K562 (cell line): ENCODE measurements around the gene CHST12. TPM values are rescaled to one million over a fixed set of nuclear protein-coding genes. Genes with fewer than 3 reads are reported as not detected.
A peak's percentile ranks its signal among the peaks of the same experiment; 100 is the strongest.

Experiments used
- ATAC-seq: fragments of 200-7000 bp; cut with Tn5 transposase; 3 replicates; pipeline ENCODE4 v1.9.1; 2020; ENCODE audit warnings: moderate library complexity
- BruUV-seq: library from RNA; stranded (reverse); fragments of 400-500 nt; replicated peaks from 2 replicates; lab custom pipeline; 2021; lab: Mats Ljungman, UMichigan
- CTCF ChIA-PET: fragments of 300-600 bp; formaldehyde crosslinking; extraction: SDS; loops from one replicate; lab custom pipeline; 2021; ENCODE audit warnings: low intra/inter-chr PET ratio; lab: Yijun Ruan, JAX
- POLR2A ChIA-PET: fragments of 300-600, 350-650 bp; sonication (Branson Sonifier 250); formaldehyde crosslinking; extraction: SDS; loops from one replicate; lab custom pipeline; 2021; ENCODE audit warnings: antibody characterized with exemption, inconsistent platforms; lab: Yijun Ruan, JAX
- DNase-seq, 4 experiments: peaks; one replicate each; pipeline versions ENCODE4 v3.0.0 to v3.0.0-alpha.2; 2011 to 2018; ENCODE audit warnings: low spot score in 3 of 4, mixed read lengths in 3 of 4; ENCODE audit errors: extremely low read depth in 1 of 4
- FAIRE-seq: peaks from 2 replicates; lab custom pipeline; 2011; peaks lifted over from hg19 to GRCh38; lab: Jason Lieb, UNC
- H2AFZ ChIP-seq: 2 replicates; pipeline ENCODE4 v1.6.0; 2011; ENCODE audit warnings: low read depth, low read length, control low read depth, inconsistent platforms
- H3K27ac ChIP-seq: fragments of 200-600 bp; 3 replicates; pipeline ENCODE4 v1.8.0; 2011; ENCODE audit warnings: low read depth, mild to moderate bottlenecking, control low read depth, inconsistent platforms, low read length, moderate library complexity, mixed read lengths; ENCODE audit errors: extremely low read depth
- H3K27me3 ChIP-seq, 2 experiments: fragments of 300-600 bp in 1 of 2; 2 replicates in 1 of 2; 3 replicates in 1 of 2; pipeline versions ENCODE4 v1.6.0 to v1.8.0; 2011; ENCODE audit warnings: inconsistent platforms in 2 of 2, low read length in 2 of 2, mild to moderate bottlenecking in 1 of 2, mixed read lengths in 1 of 2, moderate library complexity in 1 of 2; ENCODE audit not compliant: control insufficient read depth in 2 of 2, insufficient read depth in 2 of 2
- H3K36me3 ChIP-seq: fragments of 300-600 bp; 3 replicates; pipeline ENCODE4 v1.8.0; 2011; ENCODE audit warnings: mild to moderate bottlenecking, low read length, inconsistent platforms; ENCODE audit not compliant: control insufficient read depth, insufficient read depth
- H3K4me1 ChIP-seq, 2 experiments: fragments of 200-600 bp in 1 of 2; replicated peaks in 1 of 2; 2 replicates in 1 of 2; 3 replicates in 1 of 2; pipeline versions ENCODE4 v1.5.1 to v1.8.0; 2011; ENCODE audit warnings: inconsistent platforms in 2 of 2, low read length in 2 of 2, mild to moderate bottlenecking in 1 of 2, mixed read lengths in 1 of 2, moderate library complexity in 1 of 2; ENCODE audit not compliant: control insufficient read depth in 2 of 2, insufficient read depth in 2 of 2
- H3K4me2 ChIP-seq: 2 replicates; pipeline ENCODE4 v1.6.1; 2011; ENCODE audit warnings: low read length, control low read depth, inconsistent platforms, mixed read lengths; ENCODE audit not compliant: insufficient read depth
- H3K4me3 ChIP-seq: fragments of 200-600 bp; sonication (generic), shearing (Covaris generic); 2 replicates; pipeline ENCODE4 v1.5.1; 2016; ENCODE audit warnings: control low read depth, inconsistent platforms
- H3K79me2 ChIP-seq: fragments of 200-600 bp; 3 replicates; pipeline ENCODE4 v1.8.0; 2011; ENCODE audit warnings: low read length, inconsistent platforms; ENCODE audit not compliant: control insufficient read depth, insufficient read depth
- H3K9ac ChIP-seq, 2 experiments: 2 replicates each; pipeline versions ENCODE4 v1.6.0 to v1.6.1; 2011; ENCODE audit warnings: low read depth in 2 of 2, low read length in 2 of 2, control low read depth in 1 of 2, inconsistent platforms in 1 of 2, mild to moderate bottlenecking in 1 of 2, mixed read lengths in 1 of 2; ENCODE audit not compliant: insufficient read depth in 1 of 2
- H3K9me1 ChIP-seq: one replicate; pipeline ENCODE4 v1.6.0; 2011; ENCODE audit warnings: inconsistent platforms, mild to moderate bottlenecking, low read length, moderate library complexity; ENCODE audit not compliant: control insufficient read depth, insufficient read depth
- H3K9me3 ChIP-seq: replicated peaks from 2 replicates; pipeline ENCODE4 v1.5.1; 2011; ENCODE audit warnings: low read depth, low read length, inconsistent platforms; ENCODE audit not compliant: control insufficient read depth, insufficient read depth
- H4K20me1 ChIP-seq: replicated peaks from 2 replicates; pipeline ENCODE4 v1.6.1; 2011; ENCODE audit warnings: low read length, inconsistent platforms, mixed read lengths; ENCODE audit not compliant: control insufficient read depth, insufficient read depth
- E2F3 ChIP-seq: fragments of 250-450 bp; sonication (Bioruptor Pico); IDR thresholded peaks from 2 replicates; pipeline ENCODE4 v1.4.0; 2020; ENCODE audit warnings: mild to moderate bottlenecking
- STAT5A ChIP-seq: IDR thresholded peaks from 2 replicates; pipeline ENCODE4 v1.6.1; 2012; ENCODE audit warnings: low read length, inconsistent platforms, borderline replicate concordance
- WGBS: fragments of 100-300 bp; shearing (Covaris generic); methylation state at CpG from one replicate; pipeline ENCODE4 v1.1.6; 2016; ENCODE audit warnings: low coverage, mixed read lengths; ENCODE audit not compliant: insufficient coverage; ENCODE audit errors: missing lambda C conversion rate; 5-methylcytosine and 5-hydroxymethylcytosine counted together
- in situ Hi-C: fragments of 300-500 bp; cut with MboI; formaldehyde crosslinking; loops from 4 replicates; pipeline ENCODE4 v1.15.0; 2018; ENCODE audit warnings: inconsistent platforms, mixed read lengths
- intact Hi-C: fragments of 100-400 bp; cut with micrococcal nuclease; formaldehyde crosslinking; loops from 2 replicates; pipeline ENCODE4 v1.14.2; 2022
- polyA plus RNA-seq, 8 experiments: library from polyadenylated mRNA; depleted of rRNA in 4 of 8; stranded (reverse) in 5 of 8; unstranded in 3 of 8; fragments of >200 nt; fragmentation: Nextera tagmentation in 2 of 8; fragmentation: Illumina TruSeq in 1 of 8; extraction: Ambion mirVana in 2 of 8; extraction: Trizol in 1 of 8; gene quantifications; 2 replicates each; pipeline versions ENCODE4 v1.2.1 to v1.2.3, GENCODE V29; 2011 to 2014; ENCODE audit warnings: inconsistent platforms in 1 of 8, missing spikeins in 1 of 8
- total RNA-seq, 7 experiments: library from RNA; depleted of rRNA in 6 of 7; stranded (reverse); fragments of >200 nt in 6 of 7; fragmentation: Illumina TruSeq in 2 of 7; extraction: Trizol in 2 of 7; gene quantifications; 2 replicates each; pipeline versions ENCODE4 v1.2.1 to v1.2.3, GENCODE V29; 2011 to 2021; ENCODE audit warnings: low replicate concordance in 1 of 7
- TF ChIP-seq, protein P1 (sequence below): sonication (generic); formaldehyde crosslinking; IDR thresholded peaks from 2 replicates; pipeline ENCODE4 v1.8.0; 2022; ENCODE audit warnings: mild to moderate bottlenecking, missing genetic modification reagents
- TF ChIP-seq, protein P2 (sequence below): fragments of 200-800 bp; sonication (Bioruptor generic); IDR thresholded peaks from 2 replicates; pipeline ENCODE4 v1.6.1; 2016; ENCODE audit warnings: missing genetic modification characterization, missing compliant biosample characterization

The CHST12 gene
- total and polyA plus RNA-seq, 9 of the 15 experiments (the other 6 are each of a cell fraction or from before 2014, with no cell fraction given), result 0.18 to 19.8 (median 3.6) TPM

DNA sequence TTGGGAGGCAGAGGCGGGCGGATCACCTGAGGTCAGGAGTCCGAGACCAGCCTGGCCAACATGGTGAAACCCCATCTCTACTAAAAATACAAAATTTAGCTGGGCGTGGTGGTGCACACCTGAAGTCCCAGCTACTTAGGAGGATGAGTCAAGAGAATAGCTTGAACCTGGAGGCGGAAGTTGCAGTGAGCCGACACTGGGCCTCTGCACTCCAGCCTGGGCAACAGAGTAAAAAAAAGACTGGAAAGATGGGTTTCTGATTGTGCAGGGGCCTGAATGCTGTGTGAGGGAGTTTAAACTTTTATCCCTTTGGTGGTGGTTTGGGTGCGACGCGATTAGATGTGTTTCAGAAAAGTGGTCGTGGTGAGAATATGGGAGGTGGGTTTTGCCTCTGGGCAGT, 1.8 kb downstream of the CHST12 start:
- intact Hi-C loops, result no loop called here
- no peak for FAIRE-seq
- peak overlapping the region; percentile 83 for H3K4me2 ChIP-seq

More for the DNA sequence above, 1.8 kb downstream of the CHST12 start:
- in situ Hi-C loops, result no loop called here
- Histone ChIP-seq H3K27me3 (no peaks in the 10 kb centered on the region), H3K27ac (peak overlapping the region; percentile 73; the same call in 1 of the 3 replicates), H3K4me1 (peaks cover 55 to 58% of the 10 kb centered on the region in 2 experiments), H3K9ac (peak overlapping the region; percentile 65 to 86; a peak in 2 of 4 replicates), H3K9me3 (no peaks in the 10 kb centered on the region), H3K36me3 (no peaks in the 10 kb centered on the region; the same call in 2 of the 3 replicates), H3K4me3 (no peak overlapping the region), H4K20me1 (no peaks in the 10 kb centered on the region), H3K9me1 (no peaks in the 10 kb centered on the region), H2AFZ (no peak overlapping the region), H3K79me2 (peaks cover 39% of the 10 kb centered on the region)
- no peak for ATAC-seq
- no peak for DNase-seq
- ChIA-PET POLR2A (interaction anchor here (0.6 to 1.5 kb wide), 4 partner anchors 9 to 1078 kb away, joined by 4 to 6 read pairs (median 4); no protein-coding TSS in a partner anchor), CTCF (no interaction called here)
- 68% methylated on average over 10 of the region's 10 CpGs for WGBS
- BruUV-seq, result no TSS peak
- TF ChIP-seq, protein P1, sequence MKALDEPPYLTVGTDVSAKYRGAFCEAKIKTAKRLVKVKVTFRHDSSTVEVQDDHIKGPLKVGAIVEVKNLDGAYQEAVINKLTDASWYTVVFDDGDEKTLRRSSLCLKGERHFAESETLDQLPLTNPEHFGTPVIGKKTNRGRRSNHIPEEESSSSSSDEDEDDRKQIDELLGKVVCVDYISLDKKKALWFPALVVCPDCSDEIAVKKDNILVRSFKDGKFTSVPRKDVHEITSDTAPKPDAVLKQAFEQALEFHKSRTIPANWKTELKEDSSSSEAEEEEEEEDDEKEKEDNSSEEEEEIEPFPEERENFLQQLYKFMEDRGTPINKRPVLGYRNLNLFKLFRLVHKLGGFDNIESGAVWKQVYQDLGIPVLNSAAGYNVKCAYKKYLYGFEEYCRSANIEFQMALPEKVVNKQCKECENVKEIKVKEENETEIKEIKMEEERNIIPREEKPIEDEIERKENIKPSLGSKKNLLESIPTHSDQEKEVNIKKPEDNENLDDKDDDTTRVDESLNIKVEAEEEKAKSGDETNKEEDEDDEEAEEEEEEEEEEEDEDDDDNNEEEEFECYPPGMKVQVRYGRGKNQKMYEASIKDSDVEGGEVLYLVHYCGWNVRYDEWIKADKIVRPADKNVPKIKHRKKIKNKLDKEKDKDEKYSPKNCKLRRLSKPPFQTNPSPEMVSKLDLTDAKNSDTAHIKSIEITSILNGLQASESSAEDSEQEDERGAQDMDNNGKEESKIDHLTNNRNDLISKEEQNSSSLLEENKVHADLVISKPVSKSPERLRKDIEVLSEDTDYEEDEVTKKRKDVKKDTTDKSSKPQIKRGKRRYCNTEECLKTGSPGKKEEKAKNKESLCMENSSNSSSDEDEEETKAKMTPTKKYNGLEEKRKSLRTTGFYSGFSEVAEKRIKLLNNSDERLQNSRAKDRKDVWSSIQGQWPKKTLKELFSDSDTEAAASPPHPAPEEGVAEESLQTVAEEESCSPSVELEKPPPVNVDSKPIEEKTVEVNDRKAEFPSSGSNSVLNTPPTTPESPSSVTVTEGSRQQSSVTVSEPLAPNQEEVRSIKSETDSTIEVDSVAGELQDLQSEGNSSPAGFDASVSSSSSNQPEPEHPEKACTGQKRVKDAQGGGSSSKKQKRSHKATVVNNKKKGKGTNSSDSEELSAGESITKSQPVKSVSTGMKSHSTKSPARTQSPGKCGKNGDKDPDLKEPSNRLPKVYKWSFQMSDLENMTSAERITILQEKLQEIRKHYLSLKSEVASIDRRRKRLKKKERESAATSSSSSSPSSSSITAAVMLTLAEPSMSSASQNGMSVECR (CRISPR knock-in tag), result 0 out of 2 replicates have a peak, but pooled peaks have one; percentile 18
- TF ChIP-seq STAT5A, result no peak
- TF ChIP-seq E2F3 (CRISPR knock-in tag), result no peak
- TF ChIP-seq, protein P2, sequence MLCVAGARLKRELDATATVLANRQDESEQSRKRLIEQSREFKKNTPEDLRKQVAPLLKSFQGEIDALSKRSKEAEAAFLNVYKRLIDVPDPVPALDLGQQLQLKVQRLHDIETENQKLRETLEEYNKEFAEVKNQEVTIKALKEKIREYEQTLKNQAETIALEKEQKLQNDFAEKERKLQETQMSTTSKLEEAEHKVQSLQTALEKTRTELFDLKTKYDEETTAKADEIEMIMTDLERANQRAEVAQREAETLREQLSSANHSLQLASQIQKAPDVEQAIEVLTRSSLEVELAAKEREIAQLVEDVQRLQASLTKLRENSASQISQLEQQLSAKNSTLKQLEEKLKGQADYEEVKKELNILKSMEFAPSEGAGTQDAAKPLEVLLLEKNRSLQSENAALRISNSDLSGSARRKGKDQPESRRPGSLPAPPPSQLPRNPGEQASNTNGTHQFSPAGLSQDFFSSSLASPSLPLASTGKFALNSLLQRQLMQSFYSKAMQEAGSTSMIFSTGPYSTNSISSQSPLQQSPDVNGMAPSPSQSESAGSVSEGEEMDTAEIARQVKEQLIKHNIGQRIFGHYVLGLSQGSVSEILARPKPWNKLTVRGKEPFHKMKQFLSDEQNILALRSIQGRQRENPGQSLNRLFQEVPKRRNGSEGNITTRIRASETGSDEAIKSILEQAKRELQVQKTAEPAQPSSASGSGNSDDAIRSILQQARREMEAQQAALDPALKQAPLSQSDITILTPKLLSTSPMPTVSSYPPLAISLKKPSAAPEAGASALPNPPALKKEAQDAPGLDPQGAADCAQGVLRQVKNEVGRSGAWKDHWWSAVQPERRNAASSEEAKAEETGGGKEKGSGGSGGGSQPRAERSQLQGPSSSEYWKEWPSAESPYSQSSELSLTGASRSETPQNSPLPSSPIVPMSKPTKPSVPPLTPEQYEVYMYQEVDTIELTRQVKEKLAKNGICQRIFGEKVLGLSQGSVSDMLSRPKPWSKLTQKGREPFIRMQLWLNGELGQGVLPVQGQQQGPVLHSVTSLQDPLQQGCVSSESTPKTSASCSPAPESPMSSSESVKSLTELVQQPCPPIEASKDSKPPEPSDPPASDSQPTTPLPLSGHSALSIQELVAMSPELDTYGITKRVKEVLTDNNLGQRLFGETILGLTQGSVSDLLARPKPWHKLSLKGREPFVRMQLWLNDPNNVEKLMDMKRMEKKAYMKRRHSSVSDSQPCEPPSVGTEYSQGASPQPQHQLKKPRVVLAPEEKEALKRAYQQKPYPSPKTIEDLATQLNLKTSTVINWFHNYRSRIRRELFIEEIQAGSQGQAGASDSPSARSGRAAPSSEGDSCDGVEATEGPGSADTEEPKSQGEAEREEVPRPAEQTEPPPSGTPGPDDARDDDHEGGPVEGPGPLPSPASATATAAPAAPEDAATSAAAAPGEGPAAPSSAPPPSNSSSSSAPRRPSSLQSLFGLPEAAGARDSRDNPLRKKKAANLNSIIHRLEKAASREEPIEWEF (CRISPR knock-in tag), result no peak
